GM12878 (cell line): ENCODE data around the gene DOCK2. TPM values are rescaled to one million over a fixed set of nuclear protein-coding genes. Genes with fewer than 3 reads are reported as not detected.

Source experiments
- ATAC-seq: fragments of 200-7000 bp; cut with Tn5 transposase; 3 replicates; pipeline ENCODE4 v1.9.1; 2020; ENCODE audit warnings: mild to moderate bottlenecking, moderate library complexity
- BruUV-seq: library from RNA; stranded (reverse); fragments of 400-500 nt; replicated peaks from 2 replicates; lab custom pipeline; 2021; lab: Mats Ljungman, UMichigan
- CTCF ChIA-PET: fragments of 300-600 bp; sonication (Branson Sonifier 250); formaldehyde crosslinking; extraction: SDS; loops from one replicate; lab custom pipeline; 2021; ENCODE audit warnings: inconsistent platforms; lab: Yijun Ruan, JAX
- POLR2A ChIA-PET: fragments of 350-600 bp; formaldehyde crosslinking; extraction: SDS; loops from one replicate; lab custom pipeline; 2021; ENCODE audit warnings: inconsistent platforms; lab: Charles Lee
- RAD21 ChIA-PET: fragments of 300-600 bp; sonication (Branson Sonifier 250); formaldehyde crosslinking; loops from one replicate; lab custom pipeline; 2023; ENCODE audit warnings: antibody characterized with exemption; ENCODE audit not compliant: unreplicated experiment; lab: Charles Lee
- SMC1A ChIA-PET: fragments of 300-600 bp; sonication (Branson Sonifier 250); formaldehyde crosslinking; loops from one replicate; lab custom pipeline; 2023; ENCODE audit not compliant: unreplicated experiment, uncharacterized antibody; lab: Charles Lee
- DNase-seq: peaks from one replicate; pipeline ENCODE4 v3.0.0-alpha.2; 2011; ENCODE audit warnings: low read depth, low spot score
- FAIRE-seq: peaks from 3 replicates; lab custom pipeline; 2011; peaks lifted over from hg19 to GRCh38; lab: Jason Lieb, UNC
- H2AFZ ChIP-seq: 2 replicates; pipeline ENCODE4 v1.6.0; 2011; ENCODE audit warnings: low read depth, low read length, control low read depth; ENCODE audit not compliant: control insufficient read depth
- H3K27ac ChIP-seq: 2 replicates; pipeline ENCODE4 v1.5.1; 2011; ENCODE audit warnings: control low read depth; ENCODE audit not compliant: control insufficient read depth, insufficient read depth
- H3K27me3 ChIP-seq, 2 experiments: replicated peaks in 1 of 2; 2 replicates each; pipeline versions ENCODE4 v1.6.0 to v1.6.1; 2011; ENCODE audit warnings: low read length in 1 of 2; ENCODE audit not compliant: control insufficient read depth in 2 of 2, insufficient read depth in 2 of 2
- H3K36me3 ChIP-seq, 2 experiments: 2 replicates each; pipeline ENCODE4 v1.5.1; 2011; ENCODE audit warnings: low read length in 1 of 2; ENCODE audit not compliant: control insufficient read depth in 2 of 2, insufficient read depth in 2 of 2
- H3K4me1 ChIP-seq: 2 replicates; pipeline ENCODE4 v1.6.1; 2011; ENCODE audit warnings: mild to moderate bottlenecking, low read length, moderate library complexity, mixed read lengths; ENCODE audit not compliant: control insufficient read depth, insufficient read depth
- H3K4me2 ChIP-seq: 2 replicates; pipeline ENCODE4 v1.6.0; 2011; ENCODE audit warnings: control low read depth; ENCODE audit not compliant: control insufficient read depth, insufficient read depth
- H3K4me3 ChIP-seq: fragments of 200-600 bp; sonication (generic); 2 replicates; pipeline ENCODE4 v1.5.1; 2016
- H3K79me2 ChIP-seq: 2 replicates; pipeline ENCODE4 v1.6.0; 2011; ENCODE audit warnings: low read length; ENCODE audit not compliant: control insufficient read depth, insufficient read depth
- H3K9ac ChIP-seq: 2 replicates; pipeline ENCODE4 v1.8.0; 2011; ENCODE audit warnings: low read length, control low read depth, mixed read lengths; ENCODE audit not compliant: control insufficient read depth, insufficient read depth
- H3K9me3 ChIP-seq: replicated peaks from 3 replicates; pipeline ENCODE4 v1.5.1; 2011; ENCODE audit warnings: mild to moderate bottlenecking, low read length; ENCODE audit not compliant: control insufficient read depth, insufficient read depth
- H4K20me1 ChIP-seq: 2 replicates; pipeline ENCODE4 v1.6.0; 2011; ENCODE audit not compliant: control insufficient read depth, insufficient read depth
- BMI1 ChIP-seq: fragments of 450-650 bp; IDR thresholded peaks from 2 replicates; pipeline ENCODE4 v1.6.1; 2016; ENCODE audit warnings: mild to moderate bottlenecking, moderate library complexity, borderline replicate concordance
- MEF2B ChIP-seq: fragments of 450-650 bp; IDR thresholded peaks from 2 replicates; pipeline ENCODE4 v1.6.1; 2018; ENCODE audit warnings: mild to moderate bottlenecking, moderate library complexity; ENCODE audit not compliant: partially characterized antibody, poor library complexity, severe bottlenecking
- POLR2A ChIP-seq: IDR thresholded peaks from 2 replicates; pipeline ENCODE4 v1.6.1; 2011; ENCODE audit warnings: low read depth, mild to moderate bottlenecking, low read length
- SUPT20H ChIP-seq: IDR thresholded peaks from 2 replicates; pipeline ENCODE4 v1.6.1; 2011; ENCODE audit warnings: low read depth, mild to moderate bottlenecking, low read length, moderate library complexity, borderline replicate concordance; ENCODE audit not compliant: control insufficient read depth
- WGBS: methylation state at CpG from one replicate; pipeline ENCODE4 v1.1.6; 2016; ENCODE audit warnings: low lambda C conversion rate; ENCODE audit not compliant: insufficient replicate concordance, insufficient coverage; ENCODE audit errors: missing lambda C conversion rate; 5-methylcytosine and 5-hydroxymethylcytosine counted together
- in situ Hi-C: fragments of 300-500 bp; cut with MboI; formaldehyde crosslinking; loops from 9 replicates; pipeline ENCODE4 v1.14.3; 2018; ENCODE audit warnings: mixed read lengths
- intact Hi-C: fragments of 100-400 bp; cut with micrococcal nuclease; formaldehyde crosslinking; loops from one replicate; pipeline ENCODE4 v1.14.2; 2022; ENCODE audit not compliant: unreplicated experiment
- polyA plus RNA-seq, 11 experiments: library from polyadenylated mRNA; depleted of rRNA in 4 of 11; unstranded in 6 of 11; stranded (reverse) in 5 of 11; fragments of >200 nt; fragmentation: Nextera tagmentation in 4 of 11; fragmentation: Illumina TruSeq in 1 of 11; extraction: Ambion mirVana in 4 of 11; extraction: Trizol in 1 of 11; gene quantifications; 1 replicate in 1 of 11; 2 replicates in 10 of 11; pipeline versions ENCODE4 v1.2.1 to v1.2.3, GENCODE V29; 2011 to 2016; ENCODE audit warnings: inconsistent platforms in 2 of 11, missing spikeins in 2 of 11, low read depth in 1 of 11
- total RNA-seq, 4 experiments: library from RNA; depleted of rRNA in 3 of 4; stranded (reverse); fragments of >200 nt in 3 of 4; fragmentation: Illumina TruSeq in 1 of 4; extraction: Trizol in 1 of 4; gene quantifications; 2 replicates each; pipeline versions ENCODE4 v1.2.1 to v1.2.3, GENCODE V29; 2013 to 2021
- TF ChIP-seq, protein P1 (sequence below): IDR thresholded peaks from 2 replicates; pipeline ENCODE4 v1.6.1; 2011; ENCODE audit warnings: borderline replicate concordance, low read depth, mild to moderate bottlenecking, moderate library complexity, low read length; ENCODE audit not compliant: insufficient read depth, poor library complexity, severe bottlenecking
- TF ChIP-seq, protein P2 (sequence below): fragments of 450-650 bp; IDR thresholded peaks from 2 replicates; pipeline ENCODE4 v1.6.1; 2018; ENCODE audit warnings: borderline replicate concordance, mild to moderate bottlenecking; ENCODE audit not compliant: partially characterized antibody

Gene DOCK2
- total and polyA plus RNA-seq, 10 of the 15 experiments (the other 5 are each of a cell fraction or from before 2014, with no cell fraction given), result 34.2 to 192 (median 118) TPM

DNA sequence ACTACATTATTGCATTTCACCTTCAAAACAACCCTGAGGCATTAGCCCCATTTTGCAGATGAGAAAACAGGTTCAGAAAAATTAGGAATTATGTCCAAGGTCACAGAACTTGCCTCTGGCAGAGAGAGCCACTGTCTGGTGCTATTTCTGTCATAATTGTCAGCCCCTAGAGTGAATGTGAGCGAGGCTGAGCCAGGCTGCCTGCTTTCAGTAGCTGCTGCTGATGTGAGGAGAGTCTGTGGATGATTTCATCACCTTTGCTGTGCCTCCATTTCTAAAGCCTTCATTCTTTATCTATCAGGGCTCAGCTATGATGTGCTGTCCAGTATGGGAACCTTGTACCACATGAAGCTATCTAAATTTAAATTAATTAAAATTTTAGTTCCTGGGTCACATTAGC lies 271.8 kb downstream of the DOCK2 start:
- Histone ChIP-seq H4K20me1 (0 out of 2 replicates have a peak, but pooled peaks cover 5% of the 10 kb centered on the region), H3K9me3 (no peaks in the 10 kb centered on the region), H3K27ac (no peak overlapping the region), H3K9ac (no peak overlapping the region), H3K79me2 (no peaks in the 10 kb centered on the region), H3K4me2 (no peak overlapping the region), H2AFZ (no peak overlapping the region), H3K27me3 (no peaks in the 10 kb centered on the region), H3K4me1 (no peaks in the 10 kb centered on the region), H3K4me3 (no peak overlapping the region), H3K36me3 (no peaks in the 10 kb centered on the region; a peak in 3 of 4 replicates)
- ChIA-PET RAD21 (no interaction called here), CTCF (interaction anchor here (0.6 kb wide), 1 partner anchor 1262 kb away, joined by 4 read pairs; no protein-coding TSS in a partner anchor), SMC1A (no interaction called here), POLR2A (no interaction called here)
- FAIRE-seq (no peak), DNase-seq (no peak), ATAC-seq (no peak)
- WGBS, result 40% methylated on average over 1 of the region's 1 CpG
- no TSS peak for BruUV-seq
- TF ChIP-seq BMI1 (no peak), SUPT20H (no peak), MEF2B (no peak), POLR2A (no peak)
- TF ChIP-seq, protein P1, sequence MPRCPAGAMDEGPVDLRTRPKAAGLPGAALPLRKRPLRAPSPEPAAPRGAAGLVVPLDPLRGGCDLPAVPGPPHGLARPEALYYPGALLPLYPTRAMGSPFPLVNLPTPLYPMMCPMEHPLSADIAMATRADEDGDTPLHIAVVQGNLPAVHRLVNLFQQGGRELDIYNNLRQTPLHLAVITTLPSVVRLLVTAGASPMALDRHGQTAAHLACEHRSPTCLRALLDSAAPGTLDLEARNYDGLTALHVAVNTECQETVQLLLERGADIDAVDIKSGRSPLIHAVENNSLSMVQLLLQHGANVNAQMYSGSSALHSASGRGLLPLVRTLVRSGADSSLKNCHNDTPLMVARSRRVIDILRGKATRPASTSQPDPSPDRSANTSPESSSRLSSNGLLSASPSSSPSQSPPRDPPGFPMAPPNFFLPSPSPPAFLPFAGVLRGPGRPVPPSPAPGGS, result peak; percentile 63
- TF ChIP-seq, protein P2, sequence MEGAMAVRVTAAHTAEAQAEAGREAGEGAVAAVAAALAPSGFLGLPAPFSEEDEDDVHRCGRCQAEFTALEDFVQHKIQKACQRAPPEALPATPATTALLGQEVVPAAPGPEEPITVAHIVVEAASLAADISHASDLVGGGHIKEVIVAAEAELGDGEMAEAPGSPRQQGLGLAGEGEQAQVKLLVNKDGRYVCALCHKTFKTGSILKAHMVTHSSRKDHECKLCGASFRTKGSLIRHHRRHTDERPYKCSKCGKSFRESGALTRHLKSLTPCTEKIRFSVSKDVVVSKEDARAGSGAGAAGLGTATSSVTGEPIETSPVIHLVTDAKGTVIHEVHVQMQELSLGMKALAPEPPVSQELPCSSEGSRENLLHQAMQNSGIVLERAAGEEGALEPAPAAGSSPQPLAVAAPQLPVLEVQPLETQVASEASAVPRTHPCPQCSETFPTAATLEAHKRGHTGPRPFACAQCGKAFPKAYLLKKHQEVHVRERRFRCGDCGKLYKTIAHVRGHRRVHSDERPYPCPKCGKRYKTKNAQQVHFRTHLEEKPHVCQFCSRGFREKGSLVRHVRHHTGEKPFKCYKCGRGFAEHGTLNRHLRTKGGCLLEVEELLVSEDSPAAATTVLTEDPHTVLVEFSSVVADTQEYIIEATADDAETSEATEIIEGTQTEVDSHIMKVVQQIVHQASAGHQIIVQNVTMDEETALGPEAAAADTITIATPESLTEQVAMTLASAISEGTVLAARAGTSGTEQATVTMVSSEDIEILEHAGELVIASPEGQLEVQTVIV, result no peak
- in situ Hi-C loops (no loop called here), intact Hi-C loops (loop anchor here (10.0 kb wide), 1 partner anchor 204 kb away; no protein-coding TSS in a partner anchor)
